GM19455 (cell line): ENCODE results near the gene SLCO3A1.

Experiments
- ATAC-seq: cut with Tn5 transposase; IDR thresholded peaks from one replicate; pipeline ENCODE4 v1.9.1; 2021; ENCODE audit not compliant: unreplicated experiment

The SLCO3A1 gene

DNA sequence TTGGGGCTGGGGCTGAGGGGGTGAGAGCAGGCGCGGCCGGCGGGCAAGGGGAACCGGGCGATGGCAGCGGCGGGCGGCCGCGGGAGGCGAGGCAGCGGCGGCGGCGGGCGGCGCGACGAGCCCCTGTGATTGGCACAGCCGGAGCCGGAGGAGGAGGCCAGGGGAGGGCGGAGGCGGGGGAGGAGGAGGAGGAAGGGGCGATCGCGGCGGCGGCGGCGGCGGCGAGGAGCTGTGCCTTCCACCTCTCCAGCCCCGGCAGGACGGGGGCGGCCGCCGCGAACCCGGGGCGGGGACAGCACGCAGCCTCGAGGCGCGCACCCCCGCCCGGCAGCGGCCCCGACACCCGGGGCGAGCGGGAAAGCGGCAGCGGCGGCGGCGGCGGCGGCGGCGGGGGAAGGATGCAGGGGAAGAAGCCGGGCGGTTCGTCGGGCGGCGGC, at the start of gene SLCO3A1:
Gene SLCO3A1 (plus strand): TSS at position 198 of the 437 bp plus-strand sequence.
- ATAC-seq = peak; percentile 22

DNA sequence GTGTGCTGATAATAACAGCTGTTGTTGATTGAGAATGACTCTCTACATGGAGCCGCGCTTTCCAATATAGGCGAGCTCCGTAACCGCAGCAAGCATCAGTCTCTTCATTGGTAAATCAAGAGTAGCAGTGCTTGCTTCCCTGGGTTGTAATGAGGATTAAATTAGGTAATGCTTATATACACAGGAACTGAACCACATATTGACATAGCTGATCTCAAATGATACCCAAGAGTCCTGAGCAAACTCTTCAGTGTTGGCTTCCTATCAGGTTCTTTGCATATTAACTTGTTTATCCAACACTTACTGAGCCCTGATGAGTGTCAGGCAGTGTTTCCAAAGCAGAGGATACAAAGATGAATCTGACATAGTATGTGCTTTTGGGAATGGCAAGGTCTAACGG, 46.4 kb upstream of the SLCO3A1 start:
- no peak for ATAC-seq

DNA sequence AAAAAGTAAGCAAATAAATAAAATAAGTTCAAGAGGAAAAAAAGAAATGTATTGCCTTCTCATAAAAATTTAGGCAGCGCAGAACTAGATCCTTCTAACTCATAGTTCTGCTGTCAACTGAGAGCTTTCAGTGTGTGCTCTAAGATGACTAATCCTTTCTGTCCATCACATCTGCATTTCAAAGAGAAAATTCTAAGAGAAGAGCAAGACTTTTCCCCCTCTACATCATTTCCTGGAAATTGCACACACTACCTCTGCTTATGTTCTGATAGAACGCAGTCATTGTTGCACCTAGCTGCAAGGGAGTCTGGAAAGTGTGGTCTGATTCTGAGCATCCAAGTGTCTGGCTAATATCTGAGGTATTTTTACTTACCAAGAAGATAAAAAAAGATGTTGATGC, 39.6 kb upstream of the SLCO3A1 start:
- ATAC-seq = no peak

DNA sequence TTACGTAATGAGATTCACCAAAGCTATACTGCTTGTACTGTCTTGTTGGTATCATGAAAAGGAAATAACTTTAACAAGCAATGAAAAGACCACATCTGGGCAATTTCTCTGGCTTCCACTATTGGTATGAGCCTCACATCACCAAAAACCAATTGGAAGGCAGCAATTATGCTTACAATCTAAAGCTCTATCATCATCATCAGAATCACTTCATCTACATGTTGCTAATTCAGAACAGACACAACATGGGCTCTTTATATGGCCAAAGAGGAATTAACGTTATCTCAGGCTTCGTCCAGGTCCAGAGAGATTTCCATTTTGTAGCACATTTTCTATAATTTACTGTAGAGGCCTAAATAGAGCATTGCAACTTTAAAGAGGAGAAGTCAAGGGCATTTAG, 36.6 kb upstream of the SLCO3A1 start:
- no peak for ATAC-seq

DNA sequence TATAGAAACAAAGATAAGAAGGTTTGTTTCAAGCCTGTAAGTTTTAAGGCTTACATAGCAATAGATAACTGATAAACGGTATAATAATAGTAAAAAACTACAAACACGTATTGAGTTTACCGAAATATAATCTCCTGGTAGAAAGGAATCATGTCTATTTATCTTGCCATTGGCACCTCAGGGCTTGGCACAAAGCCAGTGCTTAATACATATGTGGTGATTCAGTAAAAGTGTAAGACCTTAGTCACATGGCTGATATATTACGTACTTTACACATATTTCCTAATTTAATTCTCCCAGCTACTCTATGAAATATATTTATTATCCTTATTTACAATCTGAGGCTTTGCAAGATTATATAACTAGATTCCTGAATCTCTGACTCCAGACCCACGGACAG, 32.0 kb upstream of the SLCO3A1 start:
- no peak for ATAC-seq

DNA sequence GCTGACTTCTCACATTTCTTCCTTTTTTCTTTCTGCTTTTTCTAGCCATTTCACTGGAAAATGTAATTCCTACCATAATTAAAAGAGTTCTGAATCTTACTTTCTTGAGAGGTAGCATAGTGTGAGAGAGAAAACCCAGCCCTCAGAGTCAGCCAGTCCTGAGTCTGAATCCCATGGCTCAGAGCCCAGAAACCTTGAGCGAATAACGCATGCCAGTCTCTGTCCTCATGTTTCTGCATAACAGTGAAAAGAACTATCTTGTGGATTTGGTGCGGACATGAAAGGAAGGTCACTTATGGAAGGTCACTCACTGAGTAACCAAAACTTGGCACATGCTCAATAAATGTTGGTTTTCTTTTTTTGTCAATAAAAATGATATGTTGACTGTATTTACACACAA, 29.3 kb upstream of the SLCO3A1 start:
- ATAC-seq = no peak

DNA sequence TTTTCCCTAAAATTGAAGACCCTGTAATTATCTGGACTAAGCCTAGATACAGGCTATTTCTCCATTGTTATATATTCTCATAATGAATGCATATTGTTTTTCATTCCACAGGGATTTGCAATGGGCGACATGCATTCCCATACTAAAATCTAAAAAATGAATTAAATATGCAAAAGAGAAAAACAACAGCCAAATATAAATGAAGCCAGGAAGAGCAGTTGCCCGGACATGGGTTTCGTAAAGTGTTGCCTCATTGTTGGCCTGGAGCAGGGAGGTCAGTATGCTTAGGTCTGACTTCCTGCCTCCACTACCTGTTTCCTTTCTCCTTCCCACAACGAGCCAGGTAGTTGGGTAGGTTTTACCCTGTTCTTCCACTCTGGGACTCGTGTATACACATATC, 27.1 kb upstream of the SLCO3A1 start:
- ATAC-seq = no peak

DNA sequence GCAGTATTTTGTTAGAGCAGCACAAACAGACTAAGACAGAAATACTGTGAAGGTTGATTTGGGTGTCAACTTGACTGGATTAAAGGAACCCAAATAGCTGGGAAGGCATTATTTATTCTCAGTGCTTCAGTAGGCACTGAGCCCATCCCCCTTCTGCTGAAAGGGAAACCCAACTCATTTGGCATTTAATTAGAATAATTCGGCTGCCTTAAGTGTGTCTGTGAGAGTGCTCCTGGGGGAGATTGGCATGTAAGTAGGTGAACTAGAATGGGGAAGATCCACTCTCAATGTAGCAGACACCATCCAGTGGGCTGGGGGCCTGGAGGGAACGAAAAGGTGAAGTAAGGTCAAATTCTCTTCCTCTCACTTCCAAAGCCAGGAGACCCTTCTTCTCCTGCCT, 20.5 kb upstream of the SLCO3A1 start:
- ATAC-seq = no peak

DNA sequence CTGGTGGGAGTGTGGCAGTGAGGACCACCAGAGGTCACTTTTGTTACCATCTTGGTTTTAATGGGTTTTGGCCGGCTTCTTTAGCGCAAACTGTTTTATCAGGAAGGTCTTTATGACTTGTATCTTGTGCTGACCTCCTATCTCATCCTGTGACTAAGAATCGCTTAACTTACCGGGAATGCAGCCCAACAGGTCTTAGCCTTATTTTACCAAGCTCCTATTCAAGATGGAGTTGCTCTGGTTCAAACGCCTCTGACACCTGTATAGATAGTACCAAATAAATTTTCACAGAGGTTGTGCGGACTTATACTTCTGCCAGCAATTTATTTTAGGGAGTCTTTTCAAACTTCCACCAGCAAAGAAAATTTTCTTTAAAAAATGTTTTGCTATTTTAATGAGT, 13.6 kb upstream of the SLCO3A1 start:
- ATAC-seq = no peak

DNA sequence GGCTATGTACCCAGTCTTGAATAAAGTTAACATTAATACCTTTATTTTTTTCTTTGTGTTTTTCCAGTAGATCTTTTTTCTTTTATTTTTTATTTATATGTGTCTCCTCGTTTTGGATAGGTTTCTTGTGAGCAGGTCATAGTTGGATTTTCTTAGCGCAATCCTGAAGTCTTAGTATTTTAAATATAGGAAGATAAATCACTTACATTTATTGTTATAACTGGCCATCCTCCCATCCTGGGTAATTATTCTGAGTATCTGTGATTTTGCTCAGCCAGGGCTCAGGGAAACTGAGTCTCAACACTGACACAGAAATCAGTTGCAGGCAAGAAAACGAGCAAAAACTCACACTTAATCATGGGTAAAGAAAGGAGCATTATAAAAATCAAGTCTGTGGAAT, 11.6 kb upstream of the SLCO3A1 start:
- ATAC-seq = no peak

DNA sequence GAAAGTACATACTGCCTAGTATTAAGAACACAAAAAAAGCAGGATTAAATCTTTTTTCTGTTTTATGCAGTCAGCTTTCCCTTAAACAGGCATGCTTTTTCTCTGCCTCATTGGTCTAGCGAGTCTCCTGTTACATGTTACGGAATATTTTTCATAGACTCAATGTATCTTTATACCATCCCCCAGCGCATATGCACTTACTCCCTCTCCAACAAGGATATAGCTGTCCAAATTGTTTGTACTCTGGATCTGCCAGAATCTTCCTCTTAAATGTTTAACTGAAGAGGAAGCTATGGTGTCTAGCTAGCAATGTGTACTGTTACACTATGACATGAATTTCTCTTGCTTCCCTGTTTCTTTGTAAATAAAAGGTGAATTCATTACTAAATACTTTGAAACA, 9.2 kb upstream of the SLCO3A1 start:
- no peak for ATAC-seq

DNA sequence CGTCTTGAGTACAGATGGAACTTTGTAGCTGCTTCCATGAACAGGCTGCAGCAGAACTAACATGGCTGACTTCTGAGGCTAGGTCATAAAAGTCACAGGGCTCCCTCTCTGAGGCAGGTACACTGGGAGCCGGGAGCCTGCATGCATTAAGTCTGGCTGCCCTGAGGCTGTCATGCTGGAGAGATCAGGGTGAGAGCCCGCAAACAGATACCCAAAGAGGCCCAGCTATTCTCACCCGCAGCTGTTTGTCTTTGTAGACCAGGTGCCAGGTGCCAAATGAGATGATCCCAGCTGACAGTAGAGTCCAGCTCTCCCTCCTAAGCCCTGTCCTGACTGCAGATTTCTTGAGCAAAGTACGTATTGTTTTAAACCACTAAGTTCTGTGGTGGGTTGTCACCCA, 8.6 kb upstream of the SLCO3A1 start:
- ATAC-seq = no peak

DNA sequence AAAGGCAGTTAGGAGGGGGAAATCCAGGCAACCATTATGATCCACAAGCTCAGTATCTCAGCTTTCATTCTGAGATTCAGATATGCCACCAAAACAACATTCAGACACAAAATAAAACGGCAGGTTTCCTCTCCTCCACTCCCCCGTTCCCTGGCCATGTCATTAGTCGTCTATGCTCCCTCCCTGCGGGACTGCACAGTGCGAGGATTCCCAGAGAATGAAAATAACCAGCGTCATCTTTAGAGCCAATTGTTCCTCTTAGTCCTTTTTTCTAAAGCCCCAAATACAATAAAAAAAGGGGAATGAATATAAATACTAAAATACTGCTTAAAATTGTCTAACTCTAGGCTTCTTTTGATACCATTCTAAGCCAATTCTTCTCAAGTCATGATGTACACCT, 7.8 kb upstream of the SLCO3A1 start:
- ATAC-seq = no peak

DNA sequence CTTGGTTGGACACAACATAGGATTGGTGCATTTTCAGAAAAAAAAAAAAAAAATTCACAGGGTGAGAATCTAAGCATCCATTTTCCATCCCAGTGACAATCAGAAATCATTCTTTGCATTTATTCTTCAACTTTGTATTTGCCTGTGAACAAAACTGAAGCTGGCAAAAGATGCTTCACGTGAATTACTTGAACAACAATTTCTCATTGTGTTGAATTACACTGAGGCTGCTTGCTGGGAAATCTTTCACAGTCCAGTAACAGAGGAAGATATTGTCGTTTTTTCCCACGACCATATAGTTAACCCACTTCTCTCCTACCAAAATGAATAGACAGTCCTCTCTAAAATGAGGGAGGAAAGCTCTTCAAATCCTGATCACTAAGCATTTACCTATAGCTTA, 4.3 kb upstream of the SLCO3A1 start:
- ATAC-seq = no peak

DNA sequence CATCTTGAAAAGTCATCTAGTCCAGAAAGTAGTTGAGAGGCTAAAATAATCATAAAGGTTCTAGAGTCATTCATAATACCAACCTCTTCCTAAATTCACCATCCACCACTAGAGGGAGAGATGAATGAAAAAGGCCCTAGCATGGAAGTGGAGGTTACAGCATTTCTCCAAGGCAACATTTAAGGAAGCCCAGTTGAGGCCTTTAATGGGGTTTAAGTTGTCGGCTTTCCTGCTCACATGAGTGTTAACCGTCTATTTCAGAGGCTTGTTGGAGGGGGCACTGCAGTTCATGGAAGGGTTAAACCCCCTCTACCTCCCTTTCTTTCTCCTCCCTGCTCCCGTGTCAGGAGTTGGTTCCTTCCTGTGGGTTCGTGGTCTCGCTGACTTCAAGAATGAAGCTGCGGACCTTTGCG, 3.8 kb upstream of the SLCO3A1 start:
- ATAC-seq = no peak

DNA sequence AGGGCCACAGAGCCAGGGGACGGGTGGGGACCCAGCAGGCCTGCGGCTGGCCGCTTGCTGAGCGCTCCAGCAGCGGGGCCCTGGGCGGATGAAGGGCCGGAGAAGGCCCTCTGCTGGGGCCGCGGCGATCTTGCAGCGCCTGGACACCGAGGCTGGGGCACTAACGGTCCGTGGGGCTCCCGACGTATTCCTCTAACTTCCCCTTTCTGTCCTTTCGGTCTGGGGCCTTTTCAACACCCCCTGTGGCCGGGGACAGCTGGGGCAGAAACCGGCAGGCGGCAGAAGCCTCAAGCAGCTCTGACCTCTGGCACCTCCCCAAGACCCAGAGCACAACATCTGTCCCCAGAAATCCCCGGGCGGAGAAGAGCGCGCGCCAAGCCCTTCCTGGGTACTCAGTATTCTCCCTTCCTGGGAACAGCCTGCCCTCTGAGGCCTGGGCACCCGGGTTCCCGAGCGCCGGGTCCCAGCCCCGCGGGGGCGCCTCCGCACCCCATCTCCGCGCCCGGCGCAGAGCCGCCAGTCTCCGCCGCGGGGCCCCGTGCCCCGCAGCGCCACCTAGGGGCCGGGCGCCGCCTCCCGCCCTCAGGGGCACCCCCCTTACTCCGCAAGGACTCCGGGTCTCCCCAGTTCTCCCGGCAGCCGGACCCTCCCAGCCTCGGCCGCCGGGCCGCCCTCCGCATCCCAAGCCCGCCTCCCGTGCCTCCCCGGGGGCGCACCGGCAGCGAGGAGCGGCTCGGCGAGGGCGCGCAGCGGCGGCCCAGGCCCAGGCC, 582 bp upstream of the SLCO3A1 start:
- ATAC-seq = peak; percentile 47

DNA sequence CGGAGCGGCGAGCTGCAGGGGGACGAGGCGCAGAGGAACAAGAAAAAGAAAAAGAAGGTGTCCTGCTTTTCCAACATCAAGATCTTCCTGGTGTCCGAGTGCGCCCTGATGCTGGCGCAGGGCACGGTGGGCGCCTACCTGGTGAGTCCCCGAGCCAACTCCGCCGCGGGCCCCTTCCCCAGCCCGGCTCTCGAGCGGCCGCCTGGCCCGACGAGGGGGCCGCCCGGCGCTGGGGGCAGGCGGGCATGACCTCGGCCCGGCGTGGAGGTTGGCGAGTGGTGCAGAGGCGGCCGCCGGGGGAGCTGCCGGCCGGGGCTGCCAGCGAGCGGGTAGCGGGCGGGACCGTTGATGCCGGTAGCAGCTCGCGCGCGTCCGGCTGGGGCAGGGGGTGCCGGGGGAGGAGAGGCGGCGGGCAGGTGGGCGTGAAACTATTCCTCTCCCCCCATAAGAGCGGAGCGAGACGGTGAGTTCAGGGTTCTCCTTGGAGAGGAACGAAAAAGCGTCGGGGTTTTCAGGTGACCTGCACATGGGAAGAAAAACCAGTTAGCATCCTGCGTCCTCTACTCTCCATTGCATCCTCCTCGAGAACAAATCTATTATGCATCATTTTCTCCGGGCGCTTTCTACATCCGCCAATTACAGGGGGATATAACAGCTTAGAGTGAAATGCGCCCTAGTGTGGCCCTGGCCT, 585 bp downstream of the SLCO3A1 start:
- no peak for ATAC-seq

DNA sequence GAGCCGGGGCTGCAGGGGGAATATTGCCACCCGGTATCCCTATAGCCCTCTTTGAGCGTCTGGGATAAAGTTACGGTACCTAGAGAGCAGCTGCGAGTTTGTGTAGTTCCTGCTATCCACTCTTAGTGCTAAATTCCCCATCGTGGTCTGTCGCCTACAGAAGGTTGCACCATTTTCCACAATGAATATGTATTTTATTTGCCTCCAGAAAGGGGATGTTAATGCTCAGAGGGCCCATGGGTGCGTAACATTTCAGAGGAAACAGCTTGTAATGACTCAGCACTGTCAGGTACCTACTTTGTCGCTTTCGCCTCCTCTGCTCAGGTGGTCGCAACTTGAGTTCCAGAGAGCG, 1.1 kb downstream of the SLCO3A1 start:
- no peak for ATAC-seq

DNA sequence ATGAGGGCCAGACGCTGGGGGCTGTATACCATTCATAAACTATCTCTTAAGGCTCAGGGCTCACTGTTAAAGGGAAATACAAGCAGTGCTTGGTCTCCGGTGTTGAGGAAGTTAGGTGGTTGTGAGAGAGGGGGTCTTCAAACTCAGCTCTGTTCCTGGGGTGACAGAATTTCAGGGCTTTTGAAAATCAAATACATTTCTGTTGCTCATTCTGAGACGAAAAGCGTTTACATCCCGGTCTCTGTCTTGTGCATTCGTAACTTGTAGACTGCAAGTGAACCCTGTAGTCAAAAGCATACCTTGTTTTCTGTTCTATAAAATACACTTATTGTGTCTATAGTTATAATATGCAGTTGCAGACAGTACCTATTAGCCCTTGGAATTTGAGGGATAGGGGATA, 1.7 kb downstream of the SLCO3A1 start:
- ATAC-seq = no peak

DNA sequence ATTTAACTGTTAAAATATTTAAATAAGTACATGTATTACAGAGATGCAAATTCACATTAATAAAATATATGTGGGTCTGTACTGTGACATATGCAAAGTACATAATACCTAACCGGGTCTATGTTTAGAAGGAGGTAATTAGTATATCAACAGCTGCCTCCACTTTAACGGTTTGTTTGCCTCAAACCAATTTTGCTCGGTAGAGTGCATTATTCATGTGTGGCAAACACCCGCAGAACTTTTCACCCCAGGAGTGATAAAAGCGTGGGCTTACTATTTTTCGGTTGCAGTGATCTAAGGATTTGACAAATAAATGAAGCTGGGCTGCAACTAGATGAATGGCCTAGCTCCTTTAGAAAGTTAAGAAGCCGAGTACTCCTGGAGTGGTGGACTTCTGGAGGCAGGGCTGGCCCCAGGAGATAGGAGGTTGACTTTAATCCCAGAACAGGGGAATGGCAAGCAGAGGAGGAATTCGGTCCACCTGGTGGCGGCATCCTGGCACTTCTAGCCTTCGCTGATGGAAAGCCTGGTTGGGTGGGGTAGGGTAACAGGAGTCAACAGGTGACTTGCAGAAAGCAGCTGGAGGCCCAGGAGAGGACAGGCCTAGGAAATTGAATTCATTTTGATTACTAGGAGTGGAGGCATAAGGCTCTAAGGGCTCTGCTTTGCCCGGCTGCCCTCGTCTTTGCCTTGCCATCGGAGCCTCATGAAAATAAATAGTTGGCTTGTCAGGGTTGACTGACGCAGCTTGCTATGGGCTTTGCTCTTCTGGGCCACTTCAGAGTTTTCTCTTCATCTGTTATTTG, 2.4 kb downstream of the SLCO3A1 start:
- no peak for ATAC-seq

DNA sequence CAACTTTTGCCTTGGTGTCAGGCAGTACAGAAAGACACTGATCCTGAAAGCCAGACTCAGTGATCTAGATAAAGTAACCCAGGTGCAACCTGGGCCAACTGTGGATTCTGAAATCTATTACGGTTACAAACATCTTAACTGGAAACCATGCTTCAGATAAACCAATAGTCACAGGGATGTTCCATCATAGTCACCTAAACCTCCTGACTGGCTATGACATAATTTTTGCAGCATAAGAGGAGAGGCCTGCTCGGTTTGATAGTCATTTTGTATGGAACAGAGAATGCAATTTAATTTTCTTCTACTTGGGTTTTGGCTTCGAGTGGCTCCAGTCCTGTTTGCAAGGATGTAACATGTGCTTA, 3.7 kb downstream of the SLCO3A1 start:
- no peak for ATAC-seq

DNA sequence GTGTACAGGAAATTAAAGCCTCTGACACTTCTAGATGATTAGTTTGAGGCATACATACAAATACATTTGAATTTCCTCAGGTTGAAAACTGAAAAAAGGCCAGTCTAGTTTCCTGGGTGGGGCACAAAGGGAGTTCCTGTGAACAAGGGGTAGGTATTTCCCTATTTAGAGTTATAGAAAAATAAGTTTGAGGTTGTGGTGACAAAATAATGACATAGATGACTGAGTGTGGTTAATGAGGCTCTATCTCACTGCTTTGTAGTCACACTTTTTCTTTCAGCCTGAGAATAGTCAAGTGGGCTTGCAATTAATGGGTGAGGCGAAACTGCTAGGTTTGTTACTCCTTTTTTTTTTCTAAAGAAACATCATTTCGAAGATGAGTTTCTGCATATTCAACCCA, 4.3 kb downstream of the SLCO3A1 start:
- ATAC-seq = peak; percentile 59
